Measurements from ENCODE around the gene ARSA.
"Not testable (repeated sequence)": the region's sequence is repeated elsewhere in the genome, so short reads cannot be mapped to it uniquely, and the experiment has no call there.

The ARSA gene

GRCh38 chr22:50672041-50672440, 44.1 kb upstream of the ARSA start:
- no peak overlapping the region for H3K27ac ChIP-seq (ENCODE audit: low read depth, low read length)
- no peaks in the 10 kb centered on the region for H3K36me3 ChIP-seq (ENCODE audit: control insufficient read depth in 1 of 2, insufficient read depth in 2 of 2, low read length in 2 of 2)
- H3K27me3 ChIP-seq (ENCODE audit: control insufficient read depth in 1 of 2, insufficient read depth in 2 of 2, low read length in 2 of 2): peaks cover 32 to 35% of the 10 kb centered on the region in 2 donors
- H3K9ac ChIP-seq (ENCODE audit: low read depth in 1 of 2, low read length in 2 of 2): no peak overlapping the region
- peaks cover 0 to 12% of the 10 kb centered on the region in 2 donors for H3K4me1 ChIP-seq (ENCODE audit: control insufficient read depth in 1 of 2, insufficient read depth in 2 of 2, low read length in 2 of 2)
- no peak overlapping the region for H3K4me3 ChIP-seq (ENCODE audit: low read depth in 1 of 2, low read length in 2 of 2)
- H3K9me3 ChIP-seq (ENCODE audit: control insufficient read depth in 1 of 2, low read length in 2 of 2): no peaks in the 10 kb centered on the region

GRCh38 chr22:50671641-50672040, 43.7 kb upstream of the ARSA start:
- peaks cover 32 to 35% of the 10 kb centered on the region in 2 donors for H3K27me3 ChIP-seq (ENCODE audit: control insufficient read depth in 1 of 2, insufficient read depth in 2 of 2, low read length in 2 of 2)
- H3K9ac ChIP-seq (ENCODE audit: low read depth in 1 of 2, low read length in 2 of 2): no peak overlapping the region
- H3K36me3 ChIP-seq (ENCODE audit: control insufficient read depth in 1 of 2, insufficient read depth in 2 of 2, low read length in 2 of 2): no peaks in the 10 kb centered on the region
- peaks cover 0 to 12% of the 10 kb centered on the region in 2 donors for H3K4me1 ChIP-seq (ENCODE audit: control insufficient read depth in 1 of 2, insufficient read depth in 2 of 2, low read length in 2 of 2)
- H3K27ac ChIP-seq (ENCODE audit: low read depth, low read length): no peak overlapping the region
- no peaks in the 10 kb centered on the region for H3K9me3 ChIP-seq (ENCODE audit: control insufficient read depth in 1 of 2, low read length in 2 of 2)
- no peak overlapping the region for H3K4me3 ChIP-seq (ENCODE audit: low read depth in 1 of 2, low read length in 2 of 2)

GRCh38 chr22:50670914-50671538, 43.1 kb upstream of the ARSA start:
- no peaks in the 10 kb centered on the region for H3K9me3 ChIP-seq (ENCODE audit: control insufficient read depth in 1 of 2, low read length in 2 of 2)
- peak overlapping the region; percentile 20 for H3K27ac ChIP-seq (ENCODE audit: low read depth, low read length)
- H3K36me3 ChIP-seq (ENCODE audit: control insufficient read depth in 1 of 2, insufficient read depth in 2 of 2, low read length in 2 of 2): no peaks in the 10 kb centered on the region
- no peak overlapping the region for H3K4me3 ChIP-seq (ENCODE audit: low read depth in 1 of 2, low read length in 2 of 2)
- H3K4me1 ChIP-seq (ENCODE audit: control insufficient read depth in 1 of 2, insufficient read depth in 2 of 2, low read length in 2 of 2): peaks cover 0 to 12% of the 10 kb centered on the region in 2 donors
- peaks cover 29 to 32% of the 10 kb centered on the region in 2 donors for H3K27me3 ChIP-seq (ENCODE audit: control insufficient read depth in 1 of 2, insufficient read depth in 2 of 2, low read length in 2 of 2)
- no peak overlapping the region for H3K9ac ChIP-seq (ENCODE audit: low read depth in 1 of 2, low read length in 2 of 2)

- Histone ChIP-seq H3K9me3 (ENCODE audit: control insufficient read depth in 1 of 2, low read length in 2 of 2) (no peaks in the 10 kb centered on the region), H3K27me3 (ENCODE audit: control insufficient read depth in 1 of 2, insufficient read depth in 2 of 2, low read length in 2 of 2) (peaks cover 24 to 28% of the 10 kb centered on the region in 2 donors), H3K27ac (ENCODE audit: low read depth, low read length) (no peak overlapping the region), H3K36me3 (ENCODE audit: control insufficient read depth in 1 of 2, insufficient read depth in 2 of 2, low read length in 2 of 2) (no peaks in the 10 kb centered on the region), H3K9ac (ENCODE audit: low read depth in 1 of 2, low read length in 2 of 2) (no peak overlapping the region), H3K4me3 (ENCODE audit: low read depth in 1 of 2, low read length in 2 of 2) (no peak overlapping the region), H3K4me1 (ENCODE audit: control insufficient read depth in 1 of 2, insufficient read depth in 2 of 2, low read length in 2 of 2) (peaks cover 0 to 12% of the 10 kb centered on the region in 2 donors)
Observed at GRCh38 chr22:50670513-50670912, 42.6 kb upstream of the ARSA start.

GRCh38 chr22:50665738-50666137, 37.8 kb upstream of the ARSA start:
- Histone ChIP-seq H3K4me3 (ENCODE audit: low read depth in 1 of 2, low read length in 2 of 2) (no peak overlapping the region), H3K4me1 (ENCODE audit: control insufficient read depth in 1 of 2, insufficient read depth in 2 of 2, low read length in 2 of 2) (no peaks in the 10 kb centered on the region), H3K9ac (ENCODE audit: low read depth in 1 of 2, low read length in 2 of 2) (no peak overlapping the region), H3K27me3 (ENCODE audit: control insufficient read depth in 1 of 2, insufficient read depth in 2 of 2, low read length in 2 of 2) (peaks cover 3 to 4% of the 10 kb centered on the region in 2 donors), H3K9me3 (ENCODE audit: control insufficient read depth in 1 of 2, low read length in 2 of 2) (no peaks in the 10 kb centered on the region), H3K36me3 (ENCODE audit: control insufficient read depth in 1 of 2, insufficient read depth in 2 of 2, low read length in 2 of 2) (no peaks in the 10 kb centered on the region), H3K27ac (ENCODE audit: low read depth, low read length) (no peak overlapping the region)

- no peak overlapping the region for H3K9ac ChIP-seq (ENCODE audit: low read depth in 1 of 2, low read length in 2 of 2)
- H3K9me3 ChIP-seq (ENCODE audit: control insufficient read depth in 1 of 2, low read length in 2 of 2): no peaks in the 10 kb centered on the region
- no peaks in the 10 kb centered on the region for H3K4me1 ChIP-seq (ENCODE audit: control insufficient read depth in 1 of 2, insufficient read depth in 2 of 2, low read length in 2 of 2)
Observed at GRCh38 chr22:50665212-50665611, 37.3 kb upstream of the ARSA start.

GRCh38 chr22:50660306-50660705, 32.4 kb upstream of the ARSA start:
- Histone ChIP-seq H3K36me3 (ENCODE audit: control insufficient read depth in 1 of 2, insufficient read depth in 2 of 2, low read length in 2 of 2) (no peaks in the 10 kb centered on the region), H3K4me1 (ENCODE audit: control insufficient read depth in 1 of 2, insufficient read depth in 2 of 2, low read length in 2 of 2) (no peaks in the 10 kb centered on the region), H3K9me3 (ENCODE audit: control insufficient read depth in 1 of 2, low read length in 2 of 2) (no peaks in the 10 kb centered on the region), H3K9ac (ENCODE audit: low read depth in 1 of 2, low read length in 2 of 2) (no peak overlapping the region), H3K4me3 (ENCODE audit: low read depth in 1 of 2, low read length in 2 of 2) (no peak overlapping the region), H3K27ac (ENCODE audit: low read depth, low read length) (no peak overlapping the region), H3K27me3 (ENCODE audit: control insufficient read depth in 1 of 2, insufficient read depth in 2 of 2, low read length in 2 of 2) (peaks cover 0 to 6% of the 10 kb centered on the region in 2 donors)

More at GRCh38 chr22:50665212-50665611, 37.3 kb upstream of the ARSA start:
- Histone ChIP-seq H3K4me3 (ENCODE audit: low read depth in 1 of 2, low read length in 2 of 2) (no peak overlapping the region), H3K27ac (ENCODE audit: low read depth, low read length) (no peak overlapping the region), H3K27me3 (ENCODE audit: control insufficient read depth in 1 of 2, insufficient read depth in 2 of 2, low read length in 2 of 2) (no peaks in the 10 kb centered on the region), H3K36me3 (ENCODE audit: control insufficient read depth in 1 of 2, insufficient read depth in 2 of 2, low read length in 2 of 2) (no peaks in the 10 kb centered on the region)

- not testable (repeated sequence) for H3K9me3 ChIP-seq (ENCODE audit: control insufficient read depth in 1 of 2, low read length in 2 of 2); H3K4me1 ChIP-seq (ENCODE audit: control insufficient read depth in 1 of 2, insufficient read depth in 2 of 2, low read length in 2 of 2); H3K36me3 ChIP-seq (ENCODE audit: control insufficient read depth in 1 of 2, insufficient read depth in 2 of 2, low read length in 2 of 2); H3K27me3 ChIP-seq (ENCODE audit: control insufficient read depth in 1 of 2, insufficient read depth in 2 of 2, low read length in 2 of 2); H3K4me3 ChIP-seq (ENCODE audit: low read depth in 1 of 2, low read length in 2 of 2); H3K27ac ChIP-seq (ENCODE audit: low read depth, low read length); H3K9ac ChIP-seq (ENCODE audit: low read depth in 1 of 2, low read length in 2 of 2)
Observed at GRCh38 chr22:50659711-50660110, 31.8 kb upstream of the ARSA start.

- H3K27ac ChIP-seq (ENCODE audit: low read depth, low read length): no peak overlapping the region
Observed at GRCh38 chr22:50657925-50658324, 30.0 kb upstream of the ARSA start.

GRCh38 chr22:50656122-50657070, 28.4 kb upstream of the ARSA start:
- H3K9me3 ChIP-seq (ENCODE audit: control insufficient read depth in 1 of 2, low read length in 2 of 2): no peaks in the 10 kb centered on the region
- H3K4me1 ChIP-seq (ENCODE audit: control insufficient read depth in 1 of 2, insufficient read depth in 2 of 2, low read length in 2 of 2): no peaks in the 10 kb centered on the region
- H3K4me3 ChIP-seq (ENCODE audit: low read depth in 1 of 2, low read length in 2 of 2): no peak overlapping the region
- peaks cover 0 to 6% of the 10 kb centered on the region in 2 donors for H3K27me3 ChIP-seq (ENCODE audit: control insufficient read depth in 1 of 2, insufficient read depth in 2 of 2, low read length in 2 of 2)
- no peaks in the 10 kb centered on the region for H3K36me3 ChIP-seq (ENCODE audit: control insufficient read depth in 1 of 2, insufficient read depth in 2 of 2, low read length in 2 of 2)
- H3K27ac ChIP-seq (ENCODE audit: low read depth, low read length): no peak overlapping the region
- no peak overlapping the region for H3K9ac ChIP-seq (ENCODE audit: low read depth in 1 of 2, low read length in 2 of 2)

More at GRCh38 chr22:50657925-50658324, 30.0 kb upstream of the ARSA start:
- Histone ChIP-seq H3K4me1 (ENCODE audit: control insufficient read depth in 1 of 2, insufficient read depth in 2 of 2, low read length in 2 of 2) (no peaks in the 10 kb centered on the region), H3K9me3 (ENCODE audit: control insufficient read depth in 1 of 2, low read length in 2 of 2) (no peaks in the 10 kb centered on the region), H3K27me3 (ENCODE audit: control insufficient read depth in 1 of 2, insufficient read depth in 2 of 2, low read length in 2 of 2) (peaks cover 0 to 6% of the 10 kb centered on the region in 2 donors), H3K36me3 (ENCODE audit: control insufficient read depth in 1 of 2, insufficient read depth in 2 of 2, low read length in 2 of 2) (no peaks in the 10 kb centered on the region), H3K4me3 (ENCODE audit: low read depth in 1 of 2, low read length in 2 of 2) (no peak overlapping the region), H3K9ac (ENCODE audit: low read depth in 1 of 2, low read length in 2 of 2) (no peak overlapping the region)
